ENCODE results near the gene MICAL2.
"Not testable (repeated sequence)": the region's sequence is repeated elsewhere in the genome, so short reads cannot be mapped to it uniquely, and the experiment has no call there.

MICAL2 gene

DNA sequence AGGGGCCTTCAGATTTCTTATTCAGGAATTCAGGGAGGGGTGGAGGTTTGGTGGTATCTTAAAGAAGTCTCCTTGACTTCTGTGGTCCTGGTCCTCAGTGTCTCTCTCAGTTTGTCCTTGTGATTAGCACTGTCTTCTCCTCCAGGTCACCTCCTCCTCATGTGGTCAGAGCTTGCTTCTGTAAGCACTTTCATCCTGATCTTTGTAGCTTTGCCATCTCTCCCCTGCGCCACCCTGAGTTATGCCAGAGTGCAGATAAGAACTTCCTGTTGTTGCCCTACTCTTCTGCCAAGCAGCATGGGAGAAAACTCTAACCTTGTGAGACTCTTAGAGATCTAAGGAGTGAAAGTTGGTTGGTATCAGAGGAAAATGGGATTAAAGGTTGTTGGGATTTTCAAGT lies 30.9 kb downstream of the MICAL2 start:
- H3K27ac ChIP-seq, result no peak overlapping the region
- no peaks in the 10 kb centered on the region for H3K27me3 ChIP-seq
- H3K4me1 ChIP-seq (ENCODE audit: control insufficient read depth in 1 of 2, insufficient read depth in 1 of 2, low read depth in 1 of 2, low read length in 1 of 2), result no peaks in the 10 kb centered on the region
- no peaks in the 10 kb centered on the region for H3K36me3 ChIP-seq
- no peak for TF ChIP-seq CTCF (IDR thresholded peaks at IDR 0.05)
- H3K4me3 ChIP-seq (ENCODE audit: low read depth in 1 of 2, low read length in 1 of 2), result no peak overlapping the region
- no peaks in the 10 kb centered on the region for H3K9me3 ChIP-seq

- Histone ChIP-seq H3K4me1 (ENCODE audit: control insufficient read depth in 1 of 2, insufficient read depth in 1 of 2, low read depth in 1 of 2, low read length in 1 of 2) (no peaks in the 10 kb centered on the region), H3K27me3 (no peaks in the 10 kb centered on the region), H3K4me3 (ENCODE audit: low read depth in 1 of 2, low read length in 1 of 2) (no peak overlapping the region), H3K27ac (no peak overlapping the region), H3K9me3 (no peaks in the 10 kb centered on the region), H3K36me3 (no peaks in the 10 kb centered on the region)
- TF ChIP-seq CTCF (IDR thresholded peaks at IDR 0.05), result no peak
These were observed 31.8 kb downstream of the MICAL2 start for GRCh38 chr11:12142176-12142575.

- no peaks in the 10 kb centered on the region for H3K4me1 ChIP-seq (ENCODE audit: control insufficient read depth in 1 of 2, insufficient read depth in 1 of 2, low read depth in 1 of 2, low read length in 1 of 2)
- H3K4me3 ChIP-seq (ENCODE audit: low read depth in 1 of 2, low read length in 1 of 2), result no peak overlapping the region
- no peak for TF ChIP-seq CTCF (IDR thresholded peaks at IDR 0.05)
- H3K9me3 ChIP-seq, result no peaks in the 10 kb centered on the region
- H3K36me3 ChIP-seq, result no peaks in the 10 kb centered on the region
- no peak overlapping the region for H3K27ac ChIP-seq
- no peaks in the 10 kb centered on the region for H3K27me3 ChIP-seq
These were observed 32.5 kb downstream of the MICAL2 start for GRCh38 chr11:12142909-12143308.

DNA sequence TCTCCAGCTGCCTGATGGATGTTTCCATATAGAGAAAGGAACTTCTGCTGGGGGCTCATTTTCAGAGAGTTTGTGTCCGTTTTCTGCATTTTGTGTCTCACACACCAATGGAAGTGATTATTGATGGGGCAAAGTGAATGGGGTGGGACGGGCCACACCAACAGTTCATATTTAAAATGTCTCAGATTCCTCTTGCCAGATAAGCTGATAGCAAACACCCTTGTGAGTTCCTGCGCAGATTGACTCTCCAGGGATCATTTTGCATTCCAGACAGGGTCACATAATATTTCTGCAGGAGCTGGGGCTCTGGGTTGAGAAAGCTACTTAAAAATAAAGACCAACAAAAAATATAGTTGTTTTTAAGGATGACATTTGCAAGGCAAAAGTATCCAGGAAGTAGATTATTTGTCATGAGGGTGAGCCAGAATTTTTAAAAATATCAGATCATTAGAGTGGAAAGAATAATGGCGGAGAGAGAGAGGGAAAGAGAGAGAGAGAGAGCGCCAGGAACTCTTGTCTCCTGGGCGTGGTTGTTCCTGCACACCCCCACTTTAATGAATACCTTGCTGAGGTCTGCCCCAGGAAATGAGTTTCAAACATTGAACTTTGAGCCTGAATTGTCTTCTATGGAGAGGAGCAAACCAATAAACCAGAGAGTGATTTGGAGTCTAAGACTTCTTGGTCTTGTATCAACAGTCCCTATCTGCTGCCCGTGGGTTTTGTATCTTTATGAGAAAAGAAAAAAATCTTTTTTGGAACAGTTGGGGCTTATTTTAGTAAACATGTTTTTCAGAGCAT lies 33.3 kb downstream of the MICAL2 start:
- Histone ChIP-seq H3K4me1 (ENCODE audit: control insufficient read depth in 1 of 2, insufficient read depth in 1 of 2, low read depth in 1 of 2, low read length in 1 of 2) (no peaks in the 10 kb centered on the region), H3K9me3 (no peaks in the 10 kb centered on the region), H3K4me3 (ENCODE audit: low read depth in 1 of 2, low read length in 1 of 2) (no peak overlapping the region), H3K27ac (no peak overlapping the region), H3K27me3 (no peaks in the 10 kb centered on the region), H3K36me3 (no peaks in the 10 kb centered on the region)
- no peak for TF ChIP-seq CTCF (IDR thresholded peaks at IDR 0.05)

DNA sequence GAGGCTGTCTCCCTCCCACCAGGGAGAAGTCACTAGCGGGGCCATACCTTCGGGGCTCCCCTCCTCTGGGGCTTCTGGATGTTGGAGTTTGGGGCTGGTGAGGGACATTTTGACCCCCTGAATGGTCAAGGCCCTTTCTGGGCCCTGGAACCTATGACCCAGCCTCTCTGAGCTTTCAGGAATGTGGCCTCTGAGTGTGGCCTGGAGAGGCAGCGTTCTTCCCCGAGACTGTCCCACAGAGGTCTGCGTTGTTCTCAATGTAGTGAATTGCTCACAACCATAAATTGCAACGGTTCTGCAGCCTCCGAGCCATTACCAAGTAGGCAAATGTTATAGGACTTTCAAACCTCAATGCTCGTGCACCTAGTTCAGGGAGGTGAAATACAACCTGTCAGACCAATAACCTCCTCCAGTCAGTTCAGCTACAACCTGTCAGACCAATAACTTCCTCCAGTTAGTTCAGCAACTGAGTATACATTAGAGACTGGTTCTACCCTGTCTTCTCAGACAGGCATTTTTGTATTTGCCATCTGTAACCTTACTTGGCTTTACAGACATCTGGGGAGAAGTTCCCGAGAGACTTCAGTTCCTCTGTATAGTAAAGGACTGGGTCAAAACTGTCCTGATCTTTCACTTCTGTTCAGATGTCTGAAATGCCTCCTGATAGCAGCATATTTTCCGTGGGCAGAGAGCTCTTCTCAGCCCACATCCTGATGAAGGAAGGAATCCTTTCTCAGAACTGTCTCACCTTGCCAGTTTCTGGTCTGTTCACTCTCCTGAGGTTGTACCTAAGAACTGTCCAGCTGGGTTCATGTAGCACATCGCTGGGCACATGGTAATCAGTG lies 34.2 kb downstream of the MICAL2 start:
- H3K9me3 ChIP-seq, result no peaks in the 10 kb centered on the region
- H3K36me3 ChIP-seq, result no peaks in the 10 kb centered on the region
- no peaks in the 10 kb centered on the region for H3K27me3 ChIP-seq
- no peaks in the 10 kb centered on the region for H3K4me1 ChIP-seq (ENCODE audit: control insufficient read depth in 1 of 2, insufficient read depth in 1 of 2, low read depth in 1 of 2, low read length in 1 of 2)
- no peak for TF ChIP-seq CTCF (IDR thresholded peaks at IDR 0.05)
- no peak overlapping the region for H3K4me3 ChIP-seq (ENCODE audit: low read depth in 1 of 2, low read length in 1 of 2)
- H3K27ac ChIP-seq, result no peak overlapping the region

- H3K27me3 ChIP-seq; H3K27ac ChIP-seq; H3K36me3 ChIP-seq; H3K4me3 ChIP-seq (ENCODE audit: low read depth in 1 of 2, low read length in 1 of 2); H3K9me3 ChIP-seq; H3K4me1 ChIP-seq (ENCODE audit: control insufficient read depth in 1 of 2, insufficient read depth in 1 of 2, low read depth in 1 of 2, low read length in 1 of 2): not testable (repeated sequence)
These were observed 36.3 kb downstream of the MICAL2 start for GRCh38 chr11:12146678-12147077.

All from neutrophil (primary cell).